HUES48 (cell line): ENCODE measurements around the gene PHOSPHO2.

ENCODE experiments used
- H3K27ac ChIP-seq: one replicate; pipeline ENCODE4 v1.7.0; 2013; ENCODE audit warnings: low read depth, low read length, inconsistent platforms
- H3K27me3 ChIP-seq: 2 replicates; pipeline ENCODE4 v1.6.1; 2013; ENCODE audit warnings: mild to moderate bottlenecking, low read length; ENCODE audit not compliant: control insufficient read depth, insufficient read depth
- H3K36me3 ChIP-seq: 2 replicates; pipeline ENCODE4 v1.6.1; 2013; ENCODE audit warnings: low read length; ENCODE audit not compliant: control insufficient read depth, insufficient read depth
- H3K4me1 ChIP-seq: 2 replicates; pipeline ENCODE4 v1.6.1; 2013; ENCODE audit warnings: mild to moderate bottlenecking, low read length; ENCODE audit not compliant: control insufficient read depth, insufficient read depth
- H3K4me3 ChIP-seq: 2 replicates; pipeline ENCODE4 v1.5.1; 2013; ENCODE audit warnings: mild to moderate bottlenecking, low read depth, low read length
- H3K9ac ChIP-seq: 2 replicates; pipeline ENCODE4 v1.6.1; 2013; ENCODE audit warnings: mild to moderate bottlenecking, low read depth, low read length, moderate library complexity
- H3K9me3 ChIP-seq: 2 replicates; pipeline ENCODE4 v1.6.1; 2013; ENCODE audit warnings: low read length; ENCODE audit not compliant: control insufficient read depth, insufficient read depth

PHOSPHO2 gene

GRCh38 chr2:169716238-169716886, 22.1 kb downstream of the PHOSPHO2 start:
- Histone ChIP-seq H3K27ac (no peak overlapping the region), H3K9ac (no peak overlapping the region), H3K36me3 (no peaks in the 10 kb centered on the region), H3K4me1 (no peaks in the 10 kb centered on the region), H3K27me3 (no peaks in the 10 kb centered on the region), H3K4me3 (no peak overlapping the region), H3K9me3 (0 out of 2 replicates have a peak, but pooled peaks cover 2% of the 10 kb centered on the region)

GRCh38 chr2:169716938-169717690, 22.8 kb downstream of the PHOSPHO2 start:
- Histone ChIP-seq H3K27me3 (no peaks in the 10 kb centered on the region), H3K4me1 (no peaks in the 10 kb centered on the region), H3K36me3 (no peaks in the 10 kb centered on the region), H3K9ac (no peak overlapping the region), H3K4me3 (no peak overlapping the region), H3K9me3 (no peaks in the 10 kb centered on the region), H3K27ac (no peak overlapping the region)

- H3K27me3 ChIP-seq = no peaks in the 10 kb centered on the region
- H3K9ac ChIP-seq = no peak overlapping the region
- no peak overlapping the region for H3K27ac ChIP-seq
- no peaks in the 10 kb centered on the region for H3K9me3 ChIP-seq
- no peaks in the 10 kb centered on the region for H3K4me1 ChIP-seq
- H3K4me3 ChIP-seq = no peak overlapping the region
- no peaks in the 10 kb centered on the region for H3K36me3 ChIP-seq
Measured at GRCh38 chr2:169717691-169718063, 23.4 kb downstream of the PHOSPHO2 start.

- H3K9ac ChIP-seq = no peak overlapping the region
- no peaks in the 10 kb centered on the region for H3K4me1 ChIP-seq
- no peak overlapping the region for H3K4me3 ChIP-seq
Measured at GRCh38 chr2:169718930-169719504, 24.7 kb downstream of the PHOSPHO2 start.

GRCh38 chr2:169721016-169721415, 26.7 kb downstream of the PHOSPHO2 start:
- Histone ChIP-seq H3K27ac (no peak overlapping the region), H3K9ac (no peak overlapping the region)

More at GRCh38 chr2:169718930-169719504, 24.7 kb downstream of the PHOSPHO2 start:
- Histone ChIP-seq H3K9me3 (no peaks in the 10 kb centered on the region), H3K36me3 (no peaks in the 10 kb centered on the region), H3K27ac (no peak overlapping the region), H3K27me3 (no peaks in the 10 kb centered on the region)

GRCh38 chr2:169727065-169727464, 32.8 kb downstream of the PHOSPHO2 start:
- Histone ChIP-seq H3K4me3 (no peak overlapping the region), H3K9me3 (no peaks in the 10 kb centered on the region), H3K36me3 (no peaks in the 10 kb centered on the region), H3K27me3 (no peaks in the 10 kb centered on the region), H3K27ac (no peak overlapping the region), H3K4me1 (no peaks in the 10 kb centered on the region), H3K9ac (no peak overlapping the region)

More at GRCh38 chr2:169721016-169721415, 26.7 kb downstream of the PHOSPHO2 start:
- no peaks in the 10 kb centered on the region for H3K27me3 ChIP-seq
- H3K4me1 ChIP-seq = no peaks in the 10 kb centered on the region
- no peak overlapping the region for H3K4me3 ChIP-seq
- no peaks in the 10 kb centered on the region for H3K9me3 ChIP-seq
- H3K36me3 ChIP-seq = no peaks in the 10 kb centered on the region

GRCh38 chr2:169729274-169729605, 35.0 kb downstream of the PHOSPHO2 start:
- Histone ChIP-seq H3K9ac (no peak overlapping the region), H3K4me1 (peaks cover 4% of the 10 kb centered on the region; the same call in 1 of the 2 replicates), H3K27me3 (peaks cover 10% of the 10 kb centered on the region), H3K4me3 (no peak overlapping the region), H3K9me3 (no peaks in the 10 kb centered on the region), H3K36me3 (no peaks in the 10 kb centered on the region), H3K27ac (no peak overlapping the region)

GRCh38 chr2:169732075-169732474, 37.8 kb downstream of the PHOSPHO2 start:
- H3K9me3 ChIP-seq = no peaks in the 10 kb centered on the region

GRCh38 chr2:169732583-169733358, 38.5 kb downstream of the PHOSPHO2 start:
- Histone ChIP-seq H3K9ac (no peak overlapping the region), H3K27me3 (peaks cover 10% of the 10 kb centered on the region), H3K27ac (no peak overlapping the region), H3K36me3 (peaks cover 11% of the 10 kb centered on the region; the same call in 1 of the 2 replicates), H3K9me3 (no peaks in the 10 kb centered on the region), H3K4me1 (peaks cover 24% of the 10 kb centered on the region), H3K4me3 (peak overlapping the region; percentile 100)

More at GRCh38 chr2:169732075-169732474, 37.8 kb downstream of the PHOSPHO2 start:
- H3K36me3 ChIP-seq = peaks cover 9% of the 10 kb centered on the region; the same call in 1 of the 2 replicates
- H3K27ac ChIP-seq = no peak overlapping the region
- no peak overlapping the region for H3K9ac ChIP-seq
- H3K4me3 ChIP-seq = no peak overlapping the region
- peaks cover 24% of the 10 kb centered on the region for H3K4me1 ChIP-seq
- H3K27me3 ChIP-seq = peaks cover 10% of the 10 kb centered on the region

GRCh38 chr2:169734169-169734847, 40.0 kb downstream of the PHOSPHO2 start:
- Histone ChIP-seq H3K4me1 (peaks cover 27% of the 10 kb centered on the region), H3K4me3 (peak overlapping the region; percentile 100), H3K9ac (peak overlapping the region; percentile 89), H3K27me3 (peaks cover 10% of the 10 kb centered on the region), H3K27ac (peak overlapping the region; percentile 79), H3K36me3 (peaks cover 12% of the 10 kb centered on the region; the same call in 1 of the 2 replicates), H3K9me3 (no peaks in the 10 kb centered on the region)
